GM21576 (cell line): Measurements from ENCODE around the gene IL23R.

Source experiments
- ATAC-seq: cut with Tn5 transposase; IDR thresholded peaks from one replicate; pipeline ENCODE4 v1.9.1; 2021; ENCODE audit warnings: mild to moderate bottlenecking, moderate library complexity; ENCODE audit not compliant: unreplicated experiment

Gene IL23R

DNA sequence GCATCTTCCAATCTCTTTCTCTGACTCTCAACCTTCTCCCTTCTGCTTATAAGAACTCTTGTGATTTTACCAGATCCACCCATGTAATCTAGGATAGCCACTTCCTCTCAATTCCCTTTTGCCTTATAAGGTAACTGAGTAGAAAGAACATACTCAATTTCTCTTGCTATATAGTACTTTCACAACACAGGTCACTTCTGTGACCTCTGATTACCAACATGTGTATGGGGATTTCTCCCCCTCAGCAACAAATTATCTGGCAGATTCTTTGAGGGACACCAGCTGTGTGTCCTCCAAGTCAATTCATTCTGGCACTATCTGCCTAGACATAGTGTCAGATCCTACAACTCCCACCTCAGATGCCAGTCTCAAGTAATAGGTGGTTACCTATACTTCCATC, 62.5 kb downstream of the IL23R start:
- peak; percentile 48 for ATAC-seq

DNA sequence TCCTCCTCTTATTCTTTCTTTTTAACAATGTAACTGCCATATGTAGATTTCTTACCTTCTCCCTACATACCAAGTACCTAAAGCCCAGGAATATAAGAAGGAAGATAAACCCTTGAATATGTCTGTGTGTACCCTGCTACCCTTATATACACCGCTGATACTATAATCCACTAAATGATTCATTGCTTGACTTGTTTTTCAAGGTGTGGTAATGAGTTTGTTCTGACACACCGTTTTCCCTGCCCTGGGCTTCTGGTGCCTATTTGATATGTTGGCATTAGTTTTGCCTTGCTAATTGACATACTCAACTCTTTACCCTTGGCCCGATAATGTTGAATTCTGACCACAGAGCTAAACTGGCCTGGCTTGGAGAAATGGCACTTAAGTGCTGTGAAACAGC, 64.3 kb downstream of the IL23R start:
- no peak for ATAC-seq

DNA sequence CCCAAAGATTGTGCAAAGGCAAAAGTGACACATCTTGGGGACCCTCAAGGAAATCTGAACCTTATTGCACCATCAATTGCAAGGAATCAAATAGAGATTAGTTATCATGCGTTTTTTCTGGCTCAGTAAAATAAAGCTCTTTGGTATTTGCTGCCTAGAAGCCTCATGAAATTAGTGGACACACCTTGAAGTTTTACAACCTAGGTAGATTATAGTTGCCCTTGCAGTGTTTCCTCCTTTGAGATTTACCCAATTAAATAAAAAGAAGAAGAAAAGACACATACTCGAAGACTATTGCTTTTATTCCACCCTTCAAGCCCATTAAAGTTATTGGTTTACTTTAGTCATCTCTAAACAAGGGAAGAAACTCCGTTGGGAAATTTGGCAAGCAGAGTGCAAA, 70.0 kb downstream of the IL23R start:
- ATAC-seq: no peak

DNA sequence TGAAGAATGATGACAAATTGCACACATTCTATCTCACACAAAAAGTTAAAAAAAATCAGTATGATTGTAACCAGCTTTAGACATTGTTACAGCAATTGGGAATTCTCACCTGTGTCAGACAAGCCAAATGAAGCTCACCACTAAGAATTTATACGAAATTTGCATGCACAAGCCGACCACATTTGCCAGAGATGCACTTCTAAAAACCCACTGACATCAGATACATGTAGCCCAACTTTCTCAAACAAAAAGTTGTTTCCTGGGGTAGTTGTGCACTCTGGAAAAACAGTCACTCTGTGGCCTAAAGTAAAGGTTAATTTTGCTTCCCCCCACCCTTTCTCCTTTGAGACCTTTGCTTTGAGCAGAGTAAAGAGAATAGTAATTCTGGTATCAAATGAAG, 73.5 kb downstream of the IL23R start:
- ATAC-seq: no peak

DNA sequence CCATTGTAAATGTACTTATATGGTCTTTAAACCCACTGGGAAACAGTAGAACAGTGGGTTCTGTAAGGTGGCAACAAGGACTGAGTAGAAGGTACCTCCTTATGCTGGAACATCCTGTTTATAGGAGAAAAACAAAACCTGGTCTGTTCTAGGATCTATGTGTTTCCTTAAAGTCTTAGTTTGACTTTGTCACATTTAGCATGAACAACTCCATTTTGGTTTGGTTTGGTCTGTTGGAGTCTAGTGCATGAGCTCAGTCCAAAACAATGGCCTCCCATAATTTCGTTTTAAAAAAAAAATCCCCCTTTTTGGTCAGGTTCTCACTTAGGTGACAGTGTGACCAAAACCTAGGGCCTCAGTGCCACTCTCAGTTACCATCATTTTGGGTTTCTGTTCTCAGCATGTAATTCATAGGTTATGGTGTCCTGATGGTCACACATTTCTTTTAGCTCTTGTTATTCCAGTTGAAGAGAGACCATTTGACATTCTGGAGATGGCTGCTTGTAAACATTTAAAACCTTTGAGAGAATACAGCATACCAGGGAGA, 75.0 kb downstream of the IL23R start:
- no peak for ATAC-seq

DNA sequence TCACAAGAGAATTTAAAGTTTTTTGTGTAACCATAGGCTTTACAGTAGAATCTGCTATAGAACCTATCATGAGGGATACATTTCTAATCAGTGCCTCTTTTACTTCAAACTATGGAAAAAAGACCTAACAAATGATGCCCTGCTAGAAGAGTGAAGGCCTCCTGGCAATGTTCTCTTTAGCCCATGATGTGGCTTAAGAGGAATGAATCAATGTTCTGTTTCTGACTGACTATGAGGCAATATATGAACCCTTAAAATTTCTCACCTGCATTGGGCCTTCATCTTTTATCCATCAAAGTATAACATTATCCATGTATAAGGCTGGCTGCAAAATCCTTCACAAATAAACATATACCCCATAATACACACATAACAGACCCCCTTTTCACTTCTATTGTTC, 75.8 kb downstream of the IL23R start:
- no peak for ATAC-seq

DNA sequence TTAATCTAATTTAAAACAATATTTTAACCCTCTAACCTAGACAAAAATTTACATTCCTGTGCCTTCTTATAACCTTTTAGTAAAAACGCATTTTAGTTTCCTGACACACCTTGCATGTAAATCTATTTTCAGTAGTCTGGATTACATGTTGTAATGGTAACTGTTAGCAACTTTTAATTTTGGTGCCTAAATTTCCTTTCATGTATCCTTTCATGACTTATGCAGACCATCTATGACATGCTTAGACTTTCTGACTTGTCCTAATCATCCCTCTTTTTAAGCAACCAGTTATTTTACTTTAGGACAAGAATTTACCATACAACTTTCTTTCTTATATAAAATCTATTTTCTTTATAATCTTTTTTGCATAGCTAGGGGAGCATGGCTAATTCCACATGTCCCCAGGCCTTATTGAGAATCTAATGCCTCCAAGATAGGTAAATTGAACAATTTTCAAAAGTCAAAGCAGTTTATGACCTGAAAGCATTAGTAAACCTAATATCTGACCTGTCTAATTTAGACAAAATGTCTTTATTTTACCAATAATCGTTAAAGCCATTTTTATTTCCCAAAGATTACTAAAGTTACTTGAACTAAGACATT, 83.9 kb downstream of the IL23R start:
- no peak for ATAC-seq

DNA sequence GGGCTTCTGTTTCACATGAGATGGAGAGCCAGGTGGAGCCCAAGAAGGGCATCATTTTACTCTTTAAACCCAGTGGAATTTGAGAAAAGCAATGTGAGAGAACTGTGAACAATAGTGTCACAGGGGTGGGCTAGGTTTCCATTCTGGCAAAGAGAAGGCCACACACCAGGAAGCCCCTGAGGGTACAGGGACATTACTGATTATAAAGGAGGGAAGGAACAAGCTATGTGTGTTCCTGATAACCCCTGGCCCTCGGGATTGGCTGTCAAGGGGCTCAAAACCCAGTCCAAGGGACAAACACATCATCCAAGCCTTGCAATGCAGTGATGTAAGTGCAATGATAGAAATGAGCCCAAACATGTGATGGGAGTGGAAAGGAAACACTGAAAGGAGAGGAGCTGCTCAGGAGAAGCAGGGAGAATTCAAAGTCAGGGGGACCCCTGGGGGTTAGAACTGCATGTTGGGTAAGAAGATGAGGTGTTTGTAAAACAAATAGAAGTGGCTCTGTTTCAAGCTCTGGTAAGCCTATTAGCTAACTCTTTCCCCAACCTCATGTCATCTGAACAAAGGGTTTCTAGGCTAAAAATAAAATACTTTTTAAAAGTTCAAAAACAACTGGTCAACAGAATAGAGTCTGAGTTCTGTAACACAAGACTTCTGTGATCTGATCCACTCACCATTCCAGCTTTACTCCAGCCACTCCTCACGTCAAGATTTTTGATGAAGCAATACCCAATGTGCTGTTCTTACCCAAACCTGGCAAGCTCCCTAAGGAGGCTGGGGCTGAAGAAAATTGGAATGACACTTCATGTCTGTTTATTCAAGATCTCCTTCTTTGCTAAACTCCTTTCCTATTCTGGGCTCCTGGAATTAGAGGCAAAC, 90.3 kb downstream of the IL23R start:
- no peak for ATAC-seq

DNA sequence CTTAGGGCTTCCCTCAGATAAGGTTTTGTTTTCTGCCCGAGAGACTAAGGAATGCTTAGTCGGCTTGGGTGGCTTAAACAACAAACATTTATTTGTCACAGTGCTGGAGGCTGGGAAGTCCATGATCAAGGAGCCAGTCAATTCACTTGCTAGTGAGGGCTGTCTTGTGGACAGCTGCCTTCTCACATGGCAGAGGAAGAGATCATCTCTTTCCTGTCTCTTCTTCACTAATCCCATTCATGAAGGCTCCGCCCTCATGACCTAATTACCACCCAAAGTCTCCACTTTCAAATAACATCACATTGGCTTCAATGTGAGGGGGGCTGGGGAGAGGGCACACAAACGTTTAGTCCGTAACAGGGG, 90.9 kb downstream of the IL23R start:
- no peak for ATAC-seq

DNA sequence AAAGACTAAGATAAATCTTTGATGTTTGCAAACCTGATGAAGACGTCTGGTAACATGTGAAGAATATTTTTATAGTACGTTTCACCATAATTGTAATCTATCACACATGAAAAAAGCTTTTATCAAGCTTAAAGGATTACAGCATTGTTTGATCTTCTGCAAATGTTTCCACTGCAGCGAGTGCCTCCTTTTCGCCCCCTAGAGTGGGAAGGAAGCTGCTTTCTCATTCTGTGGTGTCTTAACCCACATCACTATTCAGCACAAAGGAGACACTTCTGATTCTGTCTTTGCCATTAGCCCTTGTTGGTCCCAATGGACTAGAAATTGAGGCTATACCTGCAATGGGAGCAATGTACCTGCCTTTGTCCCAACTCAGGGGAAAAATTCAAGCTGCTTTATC, 95.4 kb downstream of the IL23R start:
- no peak for ATAC-seq

DNA sequence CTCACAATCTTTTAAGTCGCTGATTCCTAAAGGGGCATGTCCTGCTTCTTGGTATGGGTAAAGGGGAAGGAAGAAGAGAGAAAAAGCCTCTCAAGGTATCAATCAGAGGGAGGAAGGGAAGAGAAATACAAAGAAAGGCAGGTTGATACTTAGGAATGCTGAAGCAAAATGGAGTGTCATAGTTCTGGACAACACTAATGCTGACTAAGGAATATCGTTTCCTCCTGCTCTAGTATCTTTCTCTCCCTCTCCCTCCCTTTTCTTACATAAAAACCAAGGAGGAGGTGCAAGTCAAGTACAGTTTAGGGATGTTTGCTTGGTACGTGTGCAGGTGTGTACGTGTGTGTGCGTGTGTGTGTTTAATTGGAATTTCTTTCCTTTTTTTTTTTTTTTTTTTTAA, 96.5 kb downstream of the IL23R start:
- no peak for ATAC-seq

DNA sequence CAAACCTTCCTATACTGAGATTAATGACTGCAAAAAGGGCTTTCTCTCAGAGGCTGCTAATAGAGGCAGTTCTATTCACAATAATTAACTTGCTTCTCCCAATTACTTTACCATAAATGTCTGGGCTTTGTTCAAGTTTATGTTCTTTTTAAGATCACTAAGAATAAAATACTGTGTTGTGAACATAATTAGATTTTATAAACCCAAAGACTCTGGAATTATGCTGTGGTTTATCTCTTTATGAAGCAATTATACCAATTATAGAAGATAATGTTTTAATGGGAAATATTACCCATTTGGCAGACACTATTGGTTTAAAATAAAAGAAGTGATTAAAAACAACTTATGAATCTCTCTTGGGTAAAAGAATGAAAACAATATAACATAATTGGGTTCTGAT, 97.9 kb downstream of the IL23R start:
- ATAC-seq: no peak

DNA sequence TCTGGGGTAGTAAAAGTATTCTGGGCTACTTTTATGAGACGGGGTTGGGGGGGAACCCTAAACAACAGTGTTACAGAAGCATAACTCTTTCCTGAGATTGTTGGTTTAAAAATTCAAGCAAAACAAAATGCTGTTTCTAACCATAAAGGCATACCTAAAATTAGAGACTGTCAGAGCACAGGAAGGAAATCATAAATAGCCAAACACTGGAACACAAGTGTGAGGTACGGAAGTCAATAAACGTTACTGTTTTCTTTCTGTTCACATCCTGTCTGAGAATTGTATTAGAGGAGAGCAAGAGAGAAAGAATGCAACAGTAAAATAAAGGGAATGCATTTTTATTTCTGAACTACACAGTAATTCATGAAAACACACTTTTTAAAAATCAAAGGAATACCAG, 98.6 kb downstream of the IL23R start:
- ATAC-seq: peak; percentile 85

DNA sequence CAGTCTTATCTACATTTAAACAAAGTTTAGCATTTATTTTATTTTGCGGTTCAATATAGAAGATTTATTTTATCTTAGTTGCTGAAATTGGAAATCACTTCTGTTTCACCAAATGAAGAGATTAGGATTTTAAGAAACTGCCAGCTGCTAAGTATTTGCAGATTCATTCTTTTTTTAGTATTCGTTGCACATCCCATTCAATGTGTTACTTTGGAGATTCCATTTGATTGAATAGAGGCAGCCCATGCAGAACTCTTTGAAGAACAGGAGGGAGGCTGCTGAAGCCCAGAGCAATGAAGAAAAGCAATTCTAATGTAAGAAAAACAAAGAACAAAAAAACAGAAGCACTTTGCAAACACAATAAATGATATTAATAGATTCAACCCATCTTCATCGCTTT, 102.8 kb downstream of the IL23R start:
- ATAC-seq: no peak

DNA sequence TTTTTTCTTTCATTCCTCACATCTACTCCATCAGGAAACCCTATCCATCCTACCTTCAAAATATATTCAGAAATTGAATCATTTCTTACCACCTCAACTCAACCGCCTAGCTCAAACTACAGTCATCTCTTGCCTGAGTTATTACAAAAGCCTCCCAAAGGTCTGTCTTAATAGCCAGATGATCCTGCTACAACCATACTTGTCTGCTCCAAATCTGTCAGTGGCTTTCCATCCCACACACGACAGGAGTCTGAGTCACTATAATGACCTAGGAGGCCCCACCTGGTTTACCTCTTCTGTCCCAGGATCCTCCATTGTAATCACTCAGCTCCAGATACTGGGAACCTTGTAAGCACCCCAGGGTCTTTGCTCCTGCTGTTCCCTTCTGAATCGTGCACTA, 104.3 kb downstream of the IL23R start:
- ATAC-seq: no peak

DNA sequence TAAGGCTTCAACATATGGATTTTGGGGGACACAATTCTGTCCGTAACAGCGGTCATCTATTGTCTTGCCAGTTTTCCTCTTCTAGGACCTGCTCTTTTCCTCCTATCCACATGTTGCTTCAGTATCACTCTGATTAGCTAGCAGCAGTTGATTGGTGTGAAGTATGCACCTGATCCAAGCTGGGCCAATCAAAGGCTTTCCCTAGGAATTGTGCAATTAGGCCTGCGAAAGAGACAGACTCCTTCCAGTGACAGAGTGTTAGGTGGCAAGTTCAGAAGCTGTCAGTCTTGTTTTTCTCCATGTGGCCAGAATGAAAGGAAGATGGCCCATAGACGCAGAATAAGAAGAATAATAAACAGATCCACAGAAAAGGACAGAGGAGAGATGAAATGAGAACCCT, 107.3 kb downstream of the IL23R start:
- no peak for ATAC-seq

DNA sequence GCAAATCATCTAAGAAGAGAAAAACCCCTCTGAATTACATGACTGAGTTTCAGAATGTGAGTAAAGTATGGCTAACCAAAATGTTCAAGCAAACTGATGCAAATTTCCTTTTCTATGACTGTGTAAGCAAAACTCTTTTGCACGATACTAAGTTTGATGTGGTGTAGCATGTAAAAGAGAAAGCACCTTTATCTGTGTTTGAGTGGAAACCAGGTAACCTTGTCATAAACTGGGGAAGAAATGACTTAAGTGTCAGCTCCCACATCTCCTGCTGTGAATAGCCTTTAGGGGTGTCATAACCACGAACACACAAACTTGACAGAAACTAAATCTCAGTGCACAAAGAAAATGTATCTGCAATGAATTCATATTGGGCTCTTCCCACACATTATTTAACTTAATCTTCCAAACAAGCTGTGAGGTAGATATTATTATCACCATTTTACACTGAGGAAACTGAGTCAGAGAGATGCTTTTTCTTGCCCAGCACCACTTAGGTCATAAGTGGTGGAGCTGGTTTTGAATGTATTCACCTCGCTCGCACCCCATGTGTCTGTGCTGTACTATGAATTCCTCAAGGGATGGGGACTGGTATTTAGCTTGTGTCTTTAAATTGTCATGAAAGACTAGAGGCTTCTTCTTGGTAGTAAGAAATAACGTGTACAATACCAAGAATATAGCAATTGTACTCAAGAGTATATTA, 108.5 kb downstream of the IL23R start:
- ATAC-seq: no peak

DNA sequence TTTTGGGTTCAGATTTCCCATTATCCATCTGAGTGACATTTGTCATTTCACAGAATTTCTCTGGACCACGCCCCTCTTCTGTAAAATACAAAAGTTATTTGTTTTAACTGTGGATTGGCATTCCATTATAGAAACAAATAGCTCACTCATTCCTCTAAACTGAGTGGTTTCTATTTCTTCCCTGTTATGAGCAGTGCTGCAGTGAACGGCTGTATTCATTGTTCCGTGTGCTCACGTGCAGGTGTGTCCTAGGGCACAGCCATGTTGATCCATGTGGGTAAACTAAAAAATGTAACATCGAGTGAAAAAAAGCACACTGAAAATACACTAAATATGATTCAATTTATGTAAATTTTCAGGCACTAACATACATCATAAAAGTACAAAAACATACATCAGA, 114.4 kb downstream of the IL23R start:
- no peak for ATAC-seq

DNA sequence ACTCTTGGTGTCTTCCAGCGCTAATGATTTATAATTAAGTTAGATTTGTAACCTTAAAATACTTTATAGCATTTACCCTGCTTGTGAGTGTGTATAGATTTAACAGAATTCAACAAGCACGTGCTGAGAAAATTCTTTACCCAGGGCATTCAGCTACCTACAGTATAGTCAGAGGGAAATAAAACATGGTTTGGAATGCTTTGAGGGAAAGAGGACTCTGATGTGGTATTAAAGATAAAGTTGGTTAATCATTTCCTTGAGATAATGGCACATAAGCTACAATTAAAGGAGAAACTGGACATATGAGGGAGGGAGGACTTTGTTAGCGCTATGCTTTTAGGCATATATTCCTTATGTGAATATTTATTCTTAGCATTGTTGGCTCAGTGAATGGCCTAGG, 115.0 kb downstream of the IL23R start:
- ATAC-seq: no peak

DNA sequence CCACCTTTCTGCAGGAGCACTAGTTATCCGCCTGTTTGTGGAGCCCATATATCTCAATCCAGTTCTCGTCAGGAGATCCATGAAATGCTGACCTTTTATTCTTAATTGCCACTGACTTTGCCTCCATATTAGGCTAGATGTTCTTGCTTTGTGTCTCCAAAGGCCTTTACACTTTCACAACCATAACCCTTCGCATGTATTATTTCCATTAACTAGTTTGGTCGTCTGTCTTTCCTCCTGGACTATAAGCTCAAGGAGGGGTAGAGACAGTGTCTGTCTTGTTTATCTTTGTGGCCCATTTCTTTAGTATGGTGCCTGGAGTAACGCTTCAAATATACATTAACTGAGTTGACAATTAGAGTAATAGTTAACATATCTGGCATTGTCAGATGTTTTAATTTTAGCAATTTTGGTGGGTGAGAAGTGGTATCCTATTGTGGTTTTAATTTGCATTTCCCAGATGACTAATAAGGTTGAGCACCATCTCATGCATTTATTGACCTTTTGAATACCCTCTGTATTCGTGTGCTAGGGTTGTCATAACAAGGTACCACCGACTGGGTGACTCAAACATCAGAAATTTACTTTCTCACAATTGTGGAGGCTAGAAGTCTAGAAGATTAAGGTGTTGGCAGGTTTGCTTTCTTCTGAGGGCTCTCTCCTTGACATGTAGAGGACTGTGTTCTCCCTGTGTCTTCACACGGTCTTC, 119.7 kb downstream of the IL23R start:
- peak; percentile 59 for ATAC-seq

DNA sequence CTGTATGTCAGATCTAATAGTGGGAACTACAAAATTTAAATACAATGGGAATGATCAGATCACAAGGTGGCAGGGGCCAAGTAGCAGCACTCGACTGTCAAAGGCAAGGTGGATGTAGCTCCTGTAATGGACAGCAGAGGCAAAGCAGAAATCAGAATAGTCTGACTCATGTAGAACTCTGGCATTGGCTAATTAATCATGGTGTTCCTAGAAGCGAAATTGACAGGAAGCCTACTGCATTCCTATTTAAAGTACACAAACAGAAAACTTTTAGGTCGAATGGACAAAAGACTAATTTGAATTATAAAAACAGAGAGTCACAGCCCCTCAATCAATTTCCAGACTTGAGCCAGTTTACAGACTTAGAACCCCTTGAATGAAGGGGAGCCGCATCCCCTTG, 124.0 kb downstream of the IL23R start:
- no peak for ATAC-seq
